ENCODE data around the gene MIDN. TPM values are rescaled to one million over a fixed set of nuclear protein-coding genes. Genes with fewer than 3 reads are reported as not detected.

Gene MIDN
- total and polyA plus RNA-seq, 2 donors (not counting 3 experiments of a cell fraction or from before 2014, with no cell fraction given), result 20.0 to 85.9 TPM

DNA sequence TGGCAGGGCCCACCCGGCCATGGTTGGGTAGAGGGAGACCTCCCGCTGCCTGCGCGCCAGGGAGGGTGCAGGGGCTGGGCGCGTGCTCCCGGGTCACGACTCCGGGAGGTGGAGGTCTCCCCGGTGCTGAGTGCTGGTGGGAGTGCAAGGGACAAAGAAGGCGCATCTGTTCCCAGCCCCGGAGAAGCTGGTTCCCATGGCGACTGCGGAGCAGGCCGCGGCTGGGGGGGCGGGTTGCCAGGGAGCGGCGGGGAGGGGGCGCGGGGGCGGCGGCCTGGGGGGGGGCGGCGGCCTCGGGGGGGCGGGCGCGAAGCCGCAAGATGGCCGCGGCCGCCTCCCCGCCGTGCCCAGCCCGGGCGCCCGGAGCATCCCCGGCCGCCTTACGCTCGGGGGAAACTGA is 11.8 kb upstream of the MIDN start:
- ChIA-PET CTCF (no interaction called here), POLR2A (no interaction called here)
- dilution Hi-C loops (cut with MboI; ENCODE audit: extremely low pct_ligation_motif_present, low sequenced_read_pairs), result no loop called here
- TF ChIP-seq POLR2A (IDR thresholded peaks at IDR 0.05; ENCODE audit: low read depth, low read length), result no peak
- no peak for TF ChIP-seq POLR2AphosphoS5 (IDR thresholded peaks at IDR 0.05; ENCODE audit: insufficient read depth, low read depth, low read length)
- no peak for TF ChIP-seq JUN (IDR thresholded peaks at IDR 0.05; ENCODE audit: borderline replicate concordance, insufficient read depth, insufficient read length, low read depth)
- no peak for TF ChIP-seq EZH2 (IDR thresholded peaks at IDR 0.05; ENCODE audit: borderline replicate concordance, low read depth, low read length, severe bottlenecking)
- no peak for TF ChIP-seq MAX (IDR thresholded peaks at IDR 0.05; ENCODE audit: insufficient read depth, insufficient read length)
- no peak for TF ChIP-seq MYC (IDR thresholded peaks at IDR 0.05; ENCODE audit: low read depth, low read length)
- TF ChIP-seq, protein P1, sequence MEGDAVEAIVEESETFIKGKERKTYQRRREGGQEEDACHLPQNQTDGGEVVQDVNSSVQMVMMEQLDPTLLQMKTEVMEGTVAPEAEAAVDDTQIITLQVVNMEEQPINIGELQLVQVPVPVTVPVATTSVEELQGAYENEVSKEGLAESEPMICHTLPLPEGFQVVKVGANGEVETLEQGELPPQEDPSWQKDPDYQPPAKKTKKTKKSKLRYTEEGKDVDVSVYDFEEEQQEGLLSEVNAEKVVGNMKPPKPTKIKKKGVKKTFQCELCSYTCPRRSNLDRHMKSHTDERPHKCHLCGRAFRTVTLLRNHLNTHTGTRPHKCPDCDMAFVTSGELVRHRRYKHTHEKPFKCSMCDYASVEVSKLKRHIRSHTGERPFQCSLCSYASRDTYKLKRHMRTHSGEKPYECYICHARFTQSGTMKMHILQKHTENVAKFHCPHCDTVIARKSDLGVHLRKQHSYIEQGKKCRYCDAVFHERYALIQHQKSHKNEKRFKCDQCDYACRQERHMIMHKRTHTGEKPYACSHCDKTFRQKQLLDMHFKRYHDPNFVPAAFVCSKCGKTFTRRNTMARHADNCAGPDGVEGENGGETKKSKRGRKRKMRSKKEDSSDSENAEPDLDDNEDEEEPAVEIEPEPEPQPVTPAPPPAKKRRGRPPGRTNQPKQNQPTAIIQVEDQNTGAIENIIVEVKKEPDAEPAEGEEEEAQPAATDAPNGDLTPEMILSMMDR (IDR thresholded peaks at IDR 0.05; ENCODE audit: extremely low read depth in 1 of 2, insufficient read depth in 1 of 2, low read depth in 1 of 2, low read length in 2 of 2), result no peak
- TF ChIP-seq FOS (IDR thresholded peaks at IDR 0.05; ENCODE audit: borderline replicate concordance, insufficient read depth, low read length), result no peak
- no peak for TF ChIP-seq GATA2 (IDR thresholded peaks at IDR 0.05; ENCODE audit: insufficient read depth, insufficient read length, low read depth, low read length)
- Histone ChIP-seq H3K27ac (ENCODE audit: insufficient read depth, low read depth, low read length) (no peak overlapping the region), H4K20me1 (replicated peaks; ENCODE audit: control insufficient read depth, extremely low read depth, insufficient read depth, low read length) (no peaks in the 10 kb centered on the region), H3K27me3 (ENCODE audit: control insufficient read depth in 2 of 2, insufficient read depth in 2 of 2, low read length in 2 of 2) (no peaks in the 10 kb centered on the region), H3K4me2 (ENCODE audit: insufficient read depth, low read length) (peak overlapping the region; percentile 57), H2AFZ (ENCODE audit: low read depth, low read length) (peak overlapping the region; percentile 48), H3K9ac (replicated peaks; ENCODE audit: extremely low read depth, insufficient read depth, low read length) (peak overlapping the region; percentile 69), H3K9me1 (replicated peaks; ENCODE audit: control insufficient read depth, extremely low read depth, insufficient read depth, low read length) (no peaks in the 10 kb centered on the region), H3K4me1 (ENCODE audit: control insufficient read depth, extremely low read depth, insufficient read depth, low read length) (peaks cover 13% of the 10 kb centered on the region), H3K36me3 (ENCODE audit: control insufficient read depth in 2 of 2, extremely low read depth in 1 of 2, insufficient read depth in 2 of 2, low read length in 2 of 2) (peaks cover 0 to 17% of the 10 kb centered on the region in 2 experiments), H3K9me3 (replicated peaks; ENCODE audit: control insufficient read depth, insufficient read depth, low read length) (no peaks in the 10 kb centered on the region), H3K4me3 (replicated peaks in 1 of 3; ENCODE audit: insufficient read depth in 1 of 3, low read depth in 1 of 3, low read length in 3 of 3) (peak overlapping the region in 2 of 3 experiments; percentile 66 to 77), H3K79me2 (ENCODE audit: control insufficient read depth, insufficient read depth, low read length) (no peaks in the 10 kb centered on the region)
- DNase-seq (ENCODE audit: low read depth, low spot score) (no peak), FAIRE-seq (no peak)
- no TSS peak for BruUV-seq (replicated peaks)
- intact Hi-C loops (cut with micrococcal nuclease), result no loop called here

All from endothelial cell of umbilical vein (primary cell).